Stimulated activated CD4-positive, alpha-beta T cell treated with anti-CD3 and anti-CD28 coated beads, Interleukin-4, amount 100 ng/mL, for 4 hours (primary cell): ENCODE data around the gene TMEM178B.

Source experiments
- DNase-seq, 2 experiments: peaks; one replicate each; pipeline ENCODE4 v3.0.0-alpha.2; 2020

TMEM178B gene

GRCh38 chr7:141271451-141271850 lies 197.6 kb downstream of the TMEM178B start:
- DNase-seq, result no peak

GRCh38 chr7:141272417-141272816 lies 198.6 kb downstream of the TMEM178B start:
- DNase-seq, result no peak

GRCh38 chr7:141275350-141275749 lies 201.5 kb downstream of the TMEM178B start:
- DNase-seq, result no peak

GRCh38 chr7:141276031-141276430 lies 202.2 kb downstream of the TMEM178B start:
- DNase-seq, result no peak

GRCh38 chr7:141280100-141280499 lies 206.2 kb downstream of the TMEM178B start:
- DNase-seq, result no peak

GRCh38 chr7:141281311-141281710 lies 207.4 kb downstream of the TMEM178B start:
- DNase-seq, result no peak

GRCh38 chr7:141286522-141286921 lies 212.7 kb downstream of the TMEM178B start:
- DNase-seq, result no peak

GRCh38 chr7:141287936-141288335 lies 214.1 kb downstream of the TMEM178B start:
- no peak for DNase-seq

GRCh38 chr7:141288626-141289025 lies 214.8 kb downstream of the TMEM178B start:
- no peak for DNase-seq

- DNase-seq, result no peak
Observed at GRCh38 chr7:141290365-141290764, 216.5 kb downstream of the TMEM178B start.

- DNase-seq, result no peak
Observed at GRCh38 chr7:141290973-141291372, 217.1 kb downstream of the TMEM178B start.

- no peak for DNase-seq
Observed at GRCh38 chr7:141291541-141291940, 217.7 kb downstream of the TMEM178B start.

- no peak for DNase-seq
Observed at GRCh38 chr7:141294143-141294829, 220.4 kb downstream of the TMEM178B start.

GRCh38 chr7:141295367-141295895 lies 221.6 kb downstream of the TMEM178B start:
- DNase-seq, result no peak

GRCh38 chr7:141300816-141301215 lies 227.0 kb downstream of the TMEM178B start:
- no peak for DNase-seq

GRCh38 chr7:141301544-141301943 lies 227.7 kb downstream of the TMEM178B start:
- no peak for DNase-seq

GRCh38 chr7:141302617-141303016 lies 228.8 kb downstream of the TMEM178B start:
- DNase-seq, result no peak

GRCh38 chr7:141304291-141304690 lies 230.4 kb downstream of the TMEM178B start:
- DNase-seq, result no peak

- DNase-seq, result no peak
Observed at GRCh38 chr7:141306081-141306480, 232.2 kb downstream of the TMEM178B start.

- no peak for DNase-seq
Observed at GRCh38 chr7:141312395-141312794, 238.5 kb downstream of the TMEM178B start.

GRCh38 chr7:141312828-141313521 lies 239.1 kb downstream of the TMEM178B start:
- no peak for DNase-seq

- no peak for DNase-seq
Observed at GRCh38 chr7:141313896-141314295, 240.0 kb downstream of the TMEM178B start.

GRCh38 chr7:141317033-141317585 lies 243.2 kb downstream of the TMEM178B start:
- DNase-seq, result no peak

GRCh38 chr7:141320287-141320686 lies 246.4 kb downstream of the TMEM178B start:
- DNase-seq, result no peak
